Caco-2 (cell line): ENCODE data around the gene SCRG1. TPM values are rescaled to one million over a fixed set of nuclear protein-coding genes. Genes with fewer than 3 reads are reported as not detected.

Experiments
- BruUV-seq: library from RNA; stranded (reverse); fragments of 400-500 nt; replicated peaks from 2 replicates; lab custom pipeline; 2021; lab: Mats Ljungman, UMichigan
- CTCF ChIA-PET: fragments of 300-600 bp; sonication (Branson Sonifier 250); formaldehyde crosslinking; loops from one replicate; lab custom pipeline; 2022; ENCODE audit warnings: antibody characterized with exemption; lab: Charles Lee
- POLR2A ChIA-PET: fragments of 300-600 bp; sonication (Branson Sonifier 250); formaldehyde crosslinking; loops from one replicate; lab custom pipeline; 2022; ENCODE audit warnings: antibody characterized with exemption; lab: Charles Lee
- DNase-seq, 2 experiments: peaks; one replicate each; pipeline versions ENCODE4 v3.0.0 to v3.0.0-alpha.2; 2020 to 2022
- H3K27me3 ChIP-seq: replicated peaks from 2 replicates; pipeline ENCODE4 v1.6.0; 2011; ENCODE audit warnings: low read length; ENCODE audit not compliant: control insufficient read depth, insufficient read depth
- H3K36me3 ChIP-seq: 2 replicates; pipeline ENCODE4 v1.5.1; 2011; ENCODE audit warnings: low read length; ENCODE audit not compliant: control insufficient read depth, insufficient read depth
- H3K4me1 ChIP-seq: fragments of 250-450 bp; sonication (Bioruptor Pico); 2 replicates; pipeline ENCODE4 v1.5.1; 2020; ENCODE audit warnings: mild to moderate bottlenecking
- H3K4me3 ChIP-seq: 2 replicates; pipeline ENCODE4 v1.5.1; 2011; ENCODE audit warnings: low read depth, mild to moderate bottlenecking, control low read depth, low read length
- H3K9me3 ChIP-seq: fragments of 250-450 bp; sonication (Bioruptor Pico); 2 replicates; pipeline ENCODE4 v1.5.1; 2020; ENCODE audit warnings: mild to moderate bottlenecking, moderate library complexity
- H3K27ac Mint-ChIP-seq: one replicate; pipeline ENCODE4 v1.8.0; 2022; ENCODE audit warnings: mixed read lengths; ENCODE audit not compliant: unreplicated experiment
- H3K27me3 Mint-ChIP-seq: one replicate; pipeline ENCODE4 v1.8.0; 2022; ENCODE audit warnings: mixed read lengths; ENCODE audit not compliant: insufficient read depth, unreplicated experiment
- H3K36me3 Mint-ChIP-seq: one replicate; pipeline ENCODE4 v1.8.0; 2022; ENCODE audit warnings: mild to moderate bottlenecking, mixed read lengths; ENCODE audit not compliant: insufficient read depth, unreplicated experiment
- H3K4me1 Mint-ChIP-seq: one replicate; pipeline ENCODE4 v1.8.0; 2022; ENCODE audit warnings: low read depth, mixed read lengths; ENCODE audit not compliant: unreplicated experiment
- H3K4me3 Mint-ChIP-seq: one replicate; pipeline ENCODE4 v1.8.0; 2022; ENCODE audit warnings: mild to moderate bottlenecking, moderate library complexity, mixed read lengths; ENCODE audit not compliant: unreplicated experiment
- H3K9me3 Mint-ChIP-seq: one replicate; pipeline ENCODE4 v1.8.0; 2022; ENCODE audit warnings: mixed read lengths; ENCODE audit not compliant: unreplicated experiment
- intact Hi-C: fragments of 100-400 bp; cut with micrococcal nuclease; formaldehyde crosslinking; loops from one replicate; pipeline ENCODE4 v1.10.0; 2022; ENCODE audit not compliant: unreplicated experiment
- total RNA-seq: library from RNA; stranded (reverse); gene quantifications from 2 replicates; pipeline ENCODE4 v1.2.3, GENCODE V29; 2022
- TF ChIP-seq, protein P1 (sequence below), 2 experiments: fragments of 200-600 bp in 1 of 2; IDR thresholded peaks; 1 replicate in 1 of 2; 2 replicates in 1 of 2; pipeline versions ENCODE4 v1.5.1 to v1.8.0; 2011 to 2022; ENCODE audit warnings: antibody characterized with exemption in 1 of 2, control low read depth in 1 of 2, inconsistent platforms in 1 of 2, low read depth in 1 of 2, low read length in 1 of 2, mild to moderate bottlenecking in 1 of 2, moderate library complexity in 1 of 2; ENCODE audit not compliant: insufficient read depth in 1 of 2, severe bottlenecking in 1 of 2, unreplicated experiment in 1 of 2

The SCRG1 gene
- total RNA-seq, 1 experiment from 2014 or later, result not detected

DNA sequence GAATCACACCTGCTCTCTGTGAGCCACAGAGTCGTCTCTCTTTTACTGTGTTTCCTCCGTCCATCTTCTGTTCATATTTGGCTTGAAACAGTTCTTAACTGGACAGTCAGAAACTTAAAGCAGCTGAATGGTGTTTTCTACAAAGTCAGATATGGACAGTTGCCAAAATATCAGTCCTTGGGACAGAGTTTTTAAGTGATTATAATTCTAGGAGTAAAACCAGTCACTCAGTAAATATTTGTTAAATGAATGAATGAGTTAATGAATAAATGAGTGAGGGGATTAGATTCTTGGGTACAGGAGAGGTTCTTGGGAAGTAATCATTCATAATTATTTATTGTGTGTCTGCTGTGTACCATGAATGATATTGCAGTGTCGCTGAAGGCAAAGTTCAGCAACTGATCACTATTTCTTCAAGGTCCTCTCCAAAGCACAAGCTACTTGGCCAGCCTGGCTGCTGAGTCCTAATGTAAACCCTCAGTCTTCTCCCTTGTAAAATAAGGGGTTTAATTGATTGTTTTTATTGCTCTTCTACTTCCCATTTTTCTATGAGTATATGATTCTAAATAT, 5.5 kb upstream of the SCRG1 start:
- BruUV-seq, result no TSS peak
- POLR2A ChIA-PET, result no interaction called here

DNA sequence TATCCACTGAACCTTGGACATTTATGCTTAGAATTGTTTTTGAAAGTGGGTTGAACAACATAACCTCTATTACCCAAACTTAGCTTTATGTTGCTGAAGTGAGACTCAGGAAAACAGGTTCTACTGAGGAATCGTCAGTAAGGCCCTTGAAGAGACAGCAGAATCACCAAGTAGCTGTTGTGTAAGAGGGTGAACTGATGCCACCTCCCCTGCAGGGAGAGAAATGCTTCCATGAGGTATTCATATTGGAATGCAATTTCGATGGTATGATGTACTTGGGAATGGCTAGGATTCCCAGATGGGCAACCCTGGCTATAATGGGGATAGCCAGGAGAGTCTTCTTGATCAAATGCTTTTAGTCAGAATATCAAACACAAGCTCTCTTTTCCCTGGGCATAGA, 4.1 kb upstream of the SCRG1 start:
- no peaks in the 10 kb centered on the region for H3K36me3 Mint-ChIP-seq
- no TSS peak for BruUV-seq
- no peaks in the 10 kb centered on the region for H3K27me3 Mint-ChIP-seq
- no peaks in the 10 kb centered on the region for H3K9me3 Mint-ChIP-seq
- intact Hi-C loops, result no loop called here
- Histone ChIP-seq H3K27me3 (no peaks in the 10 kb centered on the region), H3K9me3 (no peaks in the 10 kb centered on the region), H3K4me3 (no peak overlapping the region), H3K36me3 (no peaks in the 10 kb centered on the region), H3K4me1 (peaks cover 5% of the 10 kb centered on the region; the same call in 1 of the 2 replicates)
- CTCF ChIA-PET, result no interaction called here
- no peak overlapping the region for H3K27ac Mint-ChIP-seq
- no peak overlapping the region for H3K4me3 Mint-ChIP-seq
- no peaks in the 10 kb centered on the region for H3K4me1 Mint-ChIP-seq
- DNase-seq, result no peak
- POLR2A ChIA-PET, result no interaction called here
- TF ChIP-seq, protein P1, sequence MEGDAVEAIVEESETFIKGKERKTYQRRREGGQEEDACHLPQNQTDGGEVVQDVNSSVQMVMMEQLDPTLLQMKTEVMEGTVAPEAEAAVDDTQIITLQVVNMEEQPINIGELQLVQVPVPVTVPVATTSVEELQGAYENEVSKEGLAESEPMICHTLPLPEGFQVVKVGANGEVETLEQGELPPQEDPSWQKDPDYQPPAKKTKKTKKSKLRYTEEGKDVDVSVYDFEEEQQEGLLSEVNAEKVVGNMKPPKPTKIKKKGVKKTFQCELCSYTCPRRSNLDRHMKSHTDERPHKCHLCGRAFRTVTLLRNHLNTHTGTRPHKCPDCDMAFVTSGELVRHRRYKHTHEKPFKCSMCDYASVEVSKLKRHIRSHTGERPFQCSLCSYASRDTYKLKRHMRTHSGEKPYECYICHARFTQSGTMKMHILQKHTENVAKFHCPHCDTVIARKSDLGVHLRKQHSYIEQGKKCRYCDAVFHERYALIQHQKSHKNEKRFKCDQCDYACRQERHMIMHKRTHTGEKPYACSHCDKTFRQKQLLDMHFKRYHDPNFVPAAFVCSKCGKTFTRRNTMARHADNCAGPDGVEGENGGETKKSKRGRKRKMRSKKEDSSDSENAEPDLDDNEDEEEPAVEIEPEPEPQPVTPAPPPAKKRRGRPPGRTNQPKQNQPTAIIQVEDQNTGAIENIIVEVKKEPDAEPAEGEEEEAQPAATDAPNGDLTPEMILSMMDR (IDR thresholded peaks at IDR 0.05; ENCODE audit: insufficient read depth in 1 of 2, low read depth in 1 of 2, low read length in 1 of 2, severe bottlenecking in 1 of 2, unreplicated experiment in 1 of 2), result no peak

More for the DNA sequence above, 5.5 kb upstream of the SCRG1 start:
- Mint-ChIP-seq H3K27me3 (no peaks in the 10 kb centered on the region), H3K36me3 (no peaks in the 10 kb centered on the region), H3K27ac (no peak overlapping the region), H3K4me1 (no peaks in the 10 kb centered on the region), H3K9me3 (no peaks in the 10 kb centered on the region), H3K4me3 (no peak overlapping the region)
- DNase-seq, result no peak
- Histone ChIP-seq H3K36me3 (no peaks in the 10 kb centered on the region), H3K9me3 (no peaks in the 10 kb centered on the region), H3K4me1 (peaks cover 5% of the 10 kb centered on the region; the same call in 1 of the 2 replicates), H3K4me3 (no peak overlapping the region), H3K27me3 (no peaks in the 10 kb centered on the region)
- CTCF ChIA-PET, result no interaction called here
- intact Hi-C loops, result no loop called here
- TF ChIP-seq, protein P1 (IDR thresholded peaks at IDR 0.05; ENCODE audit: insufficient read depth in 1 of 2, low read depth in 1 of 2, low read length in 1 of 2, severe bottlenecking in 1 of 2, unreplicated experiment in 1 of 2), result no peak

DNA sequence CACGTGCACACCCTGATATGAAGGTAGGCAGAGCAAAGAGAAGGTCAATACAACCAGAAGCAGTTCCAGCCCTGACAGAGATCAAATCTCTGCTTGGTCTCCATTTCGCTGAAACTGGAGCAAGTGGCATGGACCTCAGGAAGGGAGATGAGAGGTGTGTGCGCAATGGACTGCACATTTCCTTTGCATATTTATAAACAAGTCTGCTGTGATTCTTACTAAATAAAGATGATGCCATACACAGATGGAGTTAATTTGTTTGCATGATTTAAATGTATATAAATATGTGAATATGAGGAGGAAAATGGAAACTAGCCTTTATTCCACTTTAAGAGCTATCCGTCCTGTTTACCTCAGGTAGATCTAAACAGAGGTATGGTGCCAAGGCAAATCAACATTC, 2.1 kb upstream of the SCRG1 start:
- H3K4me3 Mint-ChIP-seq, result no peak overlapping the region
- BruUV-seq, result no TSS peak
- TF ChIP-seq, protein P1 (IDR thresholded peaks at IDR 0.05; ENCODE audit: insufficient read depth in 1 of 2, low read depth in 1 of 2, low read length in 1 of 2, severe bottlenecking in 1 of 2, unreplicated experiment in 1 of 2), result no peak
- H3K36me3 Mint-ChIP-seq, result no peaks in the 10 kb centered on the region
- H3K4me3 ChIP-seq, result no peak overlapping the region
- no peak overlapping the region for H3K27ac Mint-ChIP-seq
- no peaks in the 10 kb centered on the region for H3K4me1 Mint-ChIP-seq
- no peaks in the 10 kb centered on the region for H3K27me3 Mint-ChIP-seq
- no peaks in the 10 kb centered on the region for H3K27me3 ChIP-seq
- ChIA-PET CTCF (no interaction called here), POLR2A (no interaction called here)
- H3K4me1 ChIP-seq, result peaks cover 5% of the 10 kb centered on the region; the same call in 1 of the 2 replicates
- no peak for DNase-seq
- no peaks in the 10 kb centered on the region for H3K36me3 ChIP-seq
- intact Hi-C loops, result no loop called here
- H3K9me3 Mint-ChIP-seq, result no peaks in the 10 kb centered on the region
- no peaks in the 10 kb centered on the region for H3K9me3 ChIP-seq
